ENCODE results near the gene RNF224. TPM values are rescaled to one million over a fixed set of nuclear protein-coding genes. Genes with fewer than 3 reads are reported as not detected.
A peak's percentile ranks its signal among the peaks of the same experiment; 100 is the strongest.

Gene RNF224
- polyA plus RNA-seq, 2 of the 4 experiments (the other 2 are of a cell fraction) = 0.04 TPM; not detected in 1

DNA sequence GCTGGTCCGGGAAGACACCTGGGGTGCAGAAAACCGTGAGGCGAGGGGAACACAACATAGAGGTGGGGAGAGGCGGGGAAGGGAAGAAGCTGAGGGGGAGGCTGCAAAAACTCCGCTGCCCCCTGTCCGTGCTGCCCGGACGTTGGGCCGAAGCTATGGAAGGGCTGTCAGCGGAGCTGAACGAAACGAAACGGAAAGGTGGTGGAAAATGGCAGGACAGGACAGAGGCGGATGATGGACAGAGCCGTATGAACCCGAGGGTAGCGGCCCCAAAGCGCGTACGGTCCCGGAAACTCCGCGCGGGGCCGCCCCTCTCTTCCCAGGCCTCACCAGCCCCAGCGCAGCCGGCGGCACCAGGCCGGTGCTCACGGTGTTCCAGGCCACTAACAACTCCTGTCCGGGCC lies 39.2 kb upstream of the RNF224 start:
- Histone ChIP-seq H3K4me1 (peaks cover 23% of the 10 kb centered on the region), H3K4me3 (peak overlapping the region; percentile 92), H3K27ac (peak overlapping the region; percentile 97), H3K4me2 (peak overlapping the region; percentile 99), H3K9me3 (no peaks in the 10 kb centered on the region)
- WGBS (ENCODE audit: missing lambda C conversion rate) = 2% methylated on average over 22 of the region's 31 CpGs
- ChIA-PET CTCF (interaction anchor here (0.9 to 11.5 kb wide), 12 partner anchors 11 to 158 kb away, joined by 3 to 156 read pairs (median 10); partner anchors contain the start of genes CYSRT1, LRRC26, RNF208 and RNF224), POLR2A (interaction anchor here (0.9 to 3.4 kb wide), 13 partner anchors 11 to 60 kb away, joined by 3 to 38 read pairs (median 8); partner anchors contain the start of genes CYSRT1, LRRC26, RNF208 and RNF224)
- ATAC-seq (peak; percentile 4 to 33; a peak in 3 of 6 replicates), DNase-seq (ENCODE audit: low read depth in 1 of 2, low spot score in 1 of 2) (no peak), FAIRE-seq (no peak)
- TF ChIP-seq TFCP2L1 (CRISPR knock-in tag; IDR thresholded peaks at IDR 0.05) = no peak
- peak; percentile 52 for TF ChIP-seq PHF8 (IDR thresholded peaks at IDR 0.05; ENCODE audit: borderline replicate concordance, low read depth)
- peak; percentile 95; the same call in 1 of the 2 replicates for TF ChIP-seq KDM5A (IDR thresholded peaks at IDR 0.05)
- TF ChIP-seq, protein P1, sequence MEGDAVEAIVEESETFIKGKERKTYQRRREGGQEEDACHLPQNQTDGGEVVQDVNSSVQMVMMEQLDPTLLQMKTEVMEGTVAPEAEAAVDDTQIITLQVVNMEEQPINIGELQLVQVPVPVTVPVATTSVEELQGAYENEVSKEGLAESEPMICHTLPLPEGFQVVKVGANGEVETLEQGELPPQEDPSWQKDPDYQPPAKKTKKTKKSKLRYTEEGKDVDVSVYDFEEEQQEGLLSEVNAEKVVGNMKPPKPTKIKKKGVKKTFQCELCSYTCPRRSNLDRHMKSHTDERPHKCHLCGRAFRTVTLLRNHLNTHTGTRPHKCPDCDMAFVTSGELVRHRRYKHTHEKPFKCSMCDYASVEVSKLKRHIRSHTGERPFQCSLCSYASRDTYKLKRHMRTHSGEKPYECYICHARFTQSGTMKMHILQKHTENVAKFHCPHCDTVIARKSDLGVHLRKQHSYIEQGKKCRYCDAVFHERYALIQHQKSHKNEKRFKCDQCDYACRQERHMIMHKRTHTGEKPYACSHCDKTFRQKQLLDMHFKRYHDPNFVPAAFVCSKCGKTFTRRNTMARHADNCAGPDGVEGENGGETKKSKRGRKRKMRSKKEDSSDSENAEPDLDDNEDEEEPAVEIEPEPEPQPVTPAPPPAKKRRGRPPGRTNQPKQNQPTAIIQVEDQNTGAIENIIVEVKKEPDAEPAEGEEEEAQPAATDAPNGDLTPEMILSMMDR (IDR thresholded peaks at IDR 0.05) = no peak
- TF ChIP-seq, protein P2, sequence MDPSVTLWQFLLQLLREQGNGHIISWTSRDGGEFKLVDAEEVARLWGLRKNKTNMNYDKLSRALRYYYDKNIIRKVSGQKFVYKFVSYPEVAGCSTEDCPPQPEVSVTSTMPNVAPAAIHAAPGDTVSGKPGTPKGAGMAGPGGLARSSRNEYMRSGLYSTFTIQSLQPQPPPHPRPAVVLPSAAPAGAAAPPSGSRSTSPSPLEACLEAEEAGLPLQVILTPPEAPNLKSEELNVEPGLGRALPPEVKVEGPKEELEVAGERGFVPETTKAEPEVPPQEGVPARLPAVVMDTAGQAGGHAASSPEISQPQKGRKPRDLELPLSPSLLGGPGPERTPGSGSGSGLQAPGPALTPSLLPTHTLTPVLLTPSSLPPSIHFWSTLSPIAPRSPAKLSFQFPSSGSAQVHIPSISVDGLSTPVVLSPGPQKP (IDR thresholded peaks at IDR 0.05; ENCODE audit: low read depth, low read length) = no peak
- no peak for TF ChIP-seq RCOR1 (IDR thresholded peaks at IDR 0.05; ENCODE audit: low read depth, low read length)
- no peak for TF ChIP-seq CBX8 (IDR thresholded peaks at IDR 0.05)

DNA sequence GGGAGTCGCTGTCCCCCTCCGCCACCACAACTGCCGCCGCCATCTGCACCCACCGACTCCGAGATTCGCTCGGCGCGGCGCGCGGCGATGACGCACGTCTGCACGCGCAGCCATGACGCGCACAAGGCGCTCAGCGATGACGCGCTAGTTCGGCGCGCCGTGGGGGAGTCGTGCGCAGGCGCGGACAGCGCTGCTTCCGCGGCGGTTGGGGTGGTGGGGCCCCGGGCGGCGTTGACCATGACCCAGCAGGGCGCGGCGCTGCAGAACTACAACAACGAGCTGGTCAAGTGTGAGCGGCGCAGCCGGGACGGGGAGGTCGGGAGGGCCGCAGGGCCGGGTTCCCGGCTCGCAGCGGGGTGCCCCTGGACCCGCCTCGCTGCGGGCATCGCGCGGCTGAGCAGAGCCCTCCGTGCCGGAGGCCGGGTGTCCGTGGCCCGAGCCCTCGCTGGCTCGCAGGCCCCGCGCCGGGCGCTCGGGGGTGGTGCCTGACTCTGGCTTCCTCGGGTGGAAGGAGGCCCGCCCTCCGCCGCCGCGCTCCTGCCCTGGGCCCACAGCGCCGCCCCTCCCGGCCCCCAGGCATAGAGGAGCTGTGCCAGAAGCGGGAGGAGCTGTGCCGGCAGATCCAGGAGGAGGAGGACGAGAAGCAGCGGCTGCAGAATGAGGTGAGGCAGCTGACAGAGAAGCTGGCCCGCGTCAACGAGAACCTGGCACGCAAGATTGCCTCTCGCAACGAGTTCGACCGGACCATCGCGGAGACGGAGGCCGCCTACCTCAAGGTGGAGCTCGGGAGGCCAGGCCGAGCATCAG lies 38.6 kb upstream of the RNF224 start, which contains the start of the genes ANAPC2 and SSNA1:
Gene ANAPC2 (minus strand): TSS at position 71 of the 807 bp plus-strand sequence. CDS start 28 bp downstream, at position 43.
Gene SSNA1 (plus strand): TSS at position 187 of the 807 bp plus-strand sequence. CDS start 51 bp downstream, at position 238.
- FAIRE-seq (peak; percentile 39), DNase-seq (ENCODE audit: low read depth in 1 of 2, low spot score in 1 of 2) (peak; percentile 69 to 96), ATAC-seq (peak; percentile 66 to 82)
- CTCF ChIA-PET = interaction anchor here (0.7 to 11.5 kb wide), 23 partner anchors 10 to 159 kb away, joined by 3 to 156 read pairs (median 5); partner anchors contain the start of genes CYSRT1, GRIN1, LRRC26 and RNF208
- H3K27ac ChIP-seq = peak within 1 kb of the TSS; percentile 97
- 2% methylated on average over 28 of the region's 98 CpGs for WGBS (ENCODE audit: missing lambda C conversion rate)
- H3K4me2 ChIP-seq = peak within 1 kb of the TSS; percentile 99
- H3K9me3 ChIP-seq = no peaks in the 10 kb centered on the region
- H3K4me3 ChIP-seq = peak within 1 kb of the TSS; percentile 92
- peaks cover 23% of the 10 kb centered on the region for H3K4me1 ChIP-seq
- POLR2A ChIA-PET = interaction anchor here (0.6 to 3.4 kb wide), 18 partner anchors 10 to 225 kb away, joined by 3 to 38 read pairs (median 5); partner anchors contain the start of genes CYSRT1, NDOR1, RNF208 and RNF224
- TF ChIP-seq CBX8 (IDR thresholded peaks at IDR 0.05) (no peak), GATA3 (IDR thresholded peaks at IDR 0.05; ENCODE audit: borderline replicate concordance) (peak; percentile 60; the same call in 1 of the 2 replicates), JUNB (IDR thresholded peaks at IDR 0.05) (no peak), HOXB13 (CRISPR knock-in tag; IDR thresholded peaks at IDR 0.05; ENCODE audit: low read depth) (no peak), RAD21 (conservative IDR thresholded peaks at IDR 0.05 in 1 of 2, IDR thresholded peaks at IDR 0.05 in 1 of 2) (peak; percentile 31 to 49; a peak in 3 of 5 replicates), POLR2AphosphoS2 (conservative IDR thresholded peaks at IDR 0.05; ENCODE audit: low read length) (no peak), POLR2A (IDR thresholded peaks at IDR 0.05; ENCODE audit: low read length) (peak; percentile 65), ESRRA (IDR thresholded peaks at IDR 0.05; ENCODE audit: borderline replicate concordance, low read length) (no peak), TP53 (CRISPR knock-in tag; IDR thresholded peaks at IDR 0.05) (no peak), NR3C1 (IDR thresholded peaks at IDR 0.05) (no peak), RFX5 (IDR thresholded peaks at IDR 0.05) (peak; percentile 69; the same call in 1 of the 2 replicates), EP300 (IDR thresholded peaks at IDR 0.05) (no peak), FOSL2 (IDR thresholded peaks at IDR 0.05) (no peak), FOSL2 (CRISPR knock-in tag; IDR thresholded peaks at IDR 0.05) (peak; percentile 85), HEYL (CRISPR knock-in tag; IDR thresholded peaks at IDR 0.05) (no peak), KDM1A (IDR thresholded peaks at IDR 0.05; ENCODE audit: low read depth) (no peak), TFCP2L1 (CRISPR knock-in tag; IDR thresholded peaks at IDR 0.05) (peak; percentile 26; the same call in 1 of the 2 replicates), MAFK (IDR thresholded peaks at IDR 0.05; ENCODE audit: partially characterized antibody) (peak; percentile 29)
- TF ChIP-seq, protein P3, sequence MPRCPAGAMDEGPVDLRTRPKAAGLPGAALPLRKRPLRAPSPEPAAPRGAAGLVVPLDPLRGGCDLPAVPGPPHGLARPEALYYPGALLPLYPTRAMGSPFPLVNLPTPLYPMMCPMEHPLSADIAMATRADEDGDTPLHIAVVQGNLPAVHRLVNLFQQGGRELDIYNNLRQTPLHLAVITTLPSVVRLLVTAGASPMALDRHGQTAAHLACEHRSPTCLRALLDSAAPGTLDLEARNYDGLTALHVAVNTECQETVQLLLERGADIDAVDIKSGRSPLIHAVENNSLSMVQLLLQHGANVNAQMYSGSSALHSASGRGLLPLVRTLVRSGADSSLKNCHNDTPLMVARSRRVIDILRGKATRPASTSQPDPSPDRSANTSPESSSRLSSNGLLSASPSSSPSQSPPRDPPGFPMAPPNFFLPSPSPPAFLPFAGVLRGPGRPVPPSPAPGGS (IDR thresholded peaks at IDR 0.05) = peak; percentile 82; the same call in 2 of the 3 replicates
- TF ChIP-seq, protein P4, sequence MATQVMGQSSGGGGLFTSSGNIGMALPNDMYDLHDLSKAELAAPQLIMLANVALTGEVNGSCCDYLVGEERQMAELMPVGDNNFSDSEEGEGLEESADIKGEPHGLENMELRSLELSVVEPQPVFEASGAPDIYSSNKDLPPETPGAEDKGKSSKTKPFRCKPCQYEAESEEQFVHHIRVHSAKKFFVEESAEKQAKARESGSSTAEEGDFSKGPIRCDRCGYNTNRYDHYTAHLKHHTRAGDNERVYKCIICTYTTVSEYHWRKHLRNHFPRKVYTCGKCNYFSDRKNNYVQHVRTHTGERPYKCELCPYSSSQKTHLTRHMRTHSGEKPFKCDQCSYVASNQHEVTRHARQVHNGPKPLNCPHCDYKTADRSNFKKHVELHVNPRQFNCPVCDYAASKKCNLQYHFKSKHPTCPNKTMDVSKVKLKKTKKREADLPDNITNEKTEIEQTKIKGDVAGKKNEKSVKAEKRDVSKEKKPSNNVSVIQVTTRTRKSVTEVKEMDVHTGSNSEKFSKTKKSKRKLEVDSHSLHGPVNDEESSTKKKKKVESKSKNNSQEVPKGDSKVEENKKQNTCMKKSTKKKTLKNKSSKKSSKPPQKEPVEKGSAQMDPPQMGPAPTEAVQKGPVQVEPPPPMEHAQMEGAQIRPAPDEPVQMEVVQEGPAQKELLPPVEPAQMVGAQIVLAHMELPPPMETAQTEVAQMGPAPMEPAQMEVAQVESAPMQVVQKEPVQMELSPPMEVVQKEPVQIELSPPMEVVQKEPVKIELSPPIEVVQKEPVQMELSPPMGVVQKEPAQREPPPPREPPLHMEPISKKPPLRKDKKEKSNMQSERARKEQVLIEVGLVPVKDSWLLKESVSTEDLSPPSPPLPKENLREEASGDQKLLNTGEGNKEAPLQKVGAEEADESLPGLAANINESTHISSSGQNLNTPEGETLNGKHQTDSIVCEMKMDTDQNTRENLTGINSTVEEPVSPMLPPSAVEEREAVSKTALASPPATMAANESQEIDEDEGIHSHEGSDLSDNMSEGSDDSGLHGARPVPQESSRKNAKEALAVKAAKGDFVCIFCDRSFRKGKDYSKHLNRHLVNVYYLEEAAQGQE (IDR thresholded peaks at IDR 0.05) = no peak; the same call in 1 of the 2 replicates
- TF ChIP-seq, protein P5, sequence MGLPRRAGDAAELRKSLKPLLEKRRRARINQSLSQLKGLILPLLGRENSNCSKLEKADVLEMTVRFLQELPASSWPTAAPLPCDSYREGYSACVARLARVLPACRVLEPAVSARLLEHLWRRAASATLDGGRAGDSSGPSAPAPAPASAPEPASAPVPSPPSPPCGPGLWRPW (IDR thresholded peaks at IDR 0.05) = no peak
- TF ChIP-seq, protein P6, sequence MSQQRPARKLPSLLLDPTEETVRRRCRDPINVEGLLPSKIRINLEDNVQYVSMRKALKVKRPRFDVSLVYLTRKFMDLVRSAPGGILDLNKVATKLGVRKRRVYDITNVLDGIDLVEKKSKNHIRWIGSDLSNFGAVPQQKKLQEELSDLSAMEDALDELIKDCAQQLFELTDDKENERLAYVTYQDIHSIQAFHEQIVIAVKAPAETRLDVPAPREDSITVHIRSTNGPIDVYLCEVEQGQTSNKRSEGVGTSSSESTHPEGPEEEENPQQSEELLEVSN (IDR thresholded peaks at IDR 0.05; ENCODE audit: borderline replicate concordance, low read depth) = no peak
